SK-MEL-5 (cell line): Measurements from ENCODE around the gene IFT25. TPM values are rescaled to one million over a fixed set of nuclear protein-coding genes. Genes with fewer than 3 reads are reported as not detected.
"Not testable (repeated sequence)": the region's sequence is repeated elsewhere in the genome, so short reads cannot be mapped to it uniquely, and the experiment has no call there.

Experiments used
- DNase-seq: peaks from one replicate; pipeline ENCODE4 v3.0.0-alpha.2; 2016; ENCODE audit warnings: low read depth, low spot score
- in situ Hi-C: cut with HindIII; loops from 2 replicates; pipeline ENCODE4 v1.10.0; 2016; ENCODE audit warnings: low sequenced_read_pairs, high pct_unique_total_duplicates, low pct_unique_long_range_greater_than_20kb
- total RNA-seq: library from RNA; depleted of rRNA; stranded (reverse); fragments of >200 nt; shearing (Covaris generic); gene quantifications from 2 replicates; pipeline ENCODE4 v1.2.3, GENCODE V29; 2014

Gene IFT25
- total RNA-seq, 1 experiment from 2014 or later = 33.1 TPM

- no peak for DNase-seq
- in situ Hi-C loops = no loop called here
Observed at GRCh38 chr1:53899206-53899628, 46.3 kb downstream of the IFT25 start.

GRCh38 chr1:53896635-53897229 lies 48.8 kb downstream of the IFT25 start:
- DNase-seq = peak; percentile 60
- in situ Hi-C loops = no loop called here

GRCh38 chr1:53895421-53895820 lies 50.1 kb downstream of the IFT25 start:
- in situ Hi-C loops = no loop called here
- no peak for DNase-seq

GRCh38 chr1:53894644-53895043 lies 50.9 kb downstream of the IFT25 start:
- DNase-seq = no peak
- in situ Hi-C loops = no loop called here

GRCh38 chr1:53893999-53894636 lies 51.4 kb downstream of the IFT25 start, which contains the start of gene DIO1:
Gene DIO1, plus strand, starts transcription at chr1:53894187. Its CDS starts 24 bp downstream, at chr1:53894211.
- in situ Hi-C loops = no loop called here

GRCh38 chr1:53892911-53893310 lies 52.6 kb downstream of the IFT25 start:
- no peak for DNase-seq
- in situ Hi-C loops = no loop called here

More at GRCh38 chr1:53893999-53894636, 51.4 kb downstream of the IFT25 start, which contains the start of gene DIO1:
- no peak for DNase-seq

GRCh38 chr1:53891678-53892077 lies 53.8 kb downstream of the IFT25 start:
- in situ Hi-C loops = no loop called here
- peak; percentile 9 for DNase-seq

GRCh38 chr1:53891018-53891417 lies 54.5 kb downstream of the IFT25 start:
- in situ Hi-C loops = no loop called here
- DNase-seq = no peak

- no peak for DNase-seq
- in situ Hi-C loops = no loop called here
Observed at GRCh38 chr1:53890522-53890941, 55.0 kb downstream of the IFT25 start.

- in situ Hi-C loops = no loop called here
- DNase-seq = peak; percentile 86
Observed at GRCh38 chr1:53889304-53890298, 55.9 kb downstream of the IFT25 start, which contains the start of gene YIPF1. Gene YIPF1, minus strand, starts transcription at chr1:53889797. Its CDS starts 860 bp downstream, at chr1:53888937.

GRCh38 chr1:53888681-53889080 lies 56.8 kb downstream of the IFT25 start:
- DNase-seq = no peak
- in situ Hi-C loops = no loop called here

GRCh38 chr1:53883600-53883999 lies 61.9 kb downstream of the IFT25 start:
- DNase-seq, in situ Hi-C loops: not testable (repeated sequence)

GRCh38 chr1:53881853-53882252 lies 63.6 kb downstream of the IFT25 start:
- DNase-seq, in situ Hi-C loops: not testable (repeated sequence)

GRCh38 chr1:53878492-53879105 lies 66.9 kb downstream of the IFT25 start:
- peak; percentile 58 for DNase-seq
- in situ Hi-C loops = no loop called here

GRCh38 chr1:53875150-53875549 lies 70.3 kb downstream of the IFT25 start:
- in situ Hi-C loops, DNase-seq: not testable (repeated sequence)

GRCh38 chr1:53871773-53872484 lies 73.6 kb downstream of the IFT25 start:
- in situ Hi-C loops = no loop called here
- DNase-seq = no peak
